ENCODE measurements around the gene ZNF480. TPM values are rescaled to one million over a fixed set of nuclear protein-coding genes. Genes with fewer than 3 reads are reported as not detected.

Gene ZNF480
- total and polyA plus RNA-seq, 2 of the 13 experiments (the other 11 are each of a cell fraction or from before 2014, with no cell fraction given) = 2.1 to 9.6 TPM

DNA sequence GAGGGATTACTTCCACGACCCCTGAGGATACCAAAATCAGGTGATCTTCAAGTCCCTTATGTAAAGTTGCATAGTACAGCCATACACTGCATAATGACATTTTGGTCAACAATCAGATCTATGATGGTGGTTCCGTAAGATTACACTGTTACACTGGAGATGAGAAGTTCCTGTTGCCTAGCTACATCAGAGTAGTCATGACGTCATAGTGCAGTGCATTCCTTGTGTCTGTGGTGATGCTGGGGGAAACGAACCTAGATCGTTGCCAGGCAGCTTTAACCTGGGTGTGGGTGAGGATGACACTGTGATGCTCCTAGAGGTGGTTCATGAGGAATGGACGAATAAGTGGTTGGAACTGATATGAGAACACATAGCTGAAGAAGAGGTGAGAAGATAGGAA is 48.2 kb downstream of the ZNF480 start:
- no peak overlapping the region for H3K27ac ChIP-seq (ENCODE audit: extremely low read length, insufficient read depth, low read length)
- CTCF ChIA-PET (ENCODE audit: low intra/inter-chr PET ratio, low total read pairs) = no interaction called here
- no peak overlapping the region for H3K4me3 ChIP-seq (replicated peaks in 1 of 3; ENCODE audit: insufficient read depth in 1 of 3, low read depth in 2 of 3, low read length in 3 of 3)
- in situ Hi-C loops (cut with HindIII; ENCODE audit: extremely low pct_ligation_motif_present, low pct_unique_long_range_greater_than_20kb) = no loop called here
- POLR2A ChIA-PET = no interaction called here
- H2AFZ ChIP-seq (ENCODE audit: low read length) = no peak overlapping the region
- H3K4me1 ChIP-seq (ENCODE audit: insufficient read depth, low read length) = no peaks in the 10 kb centered on the region
- no peak overlapping the region for H3K4me2 ChIP-seq (ENCODE audit: low read depth, low read length)
- BruUV-seq (replicated peaks) = no TSS peak
- TF ChIP-seq, protein P1, sequence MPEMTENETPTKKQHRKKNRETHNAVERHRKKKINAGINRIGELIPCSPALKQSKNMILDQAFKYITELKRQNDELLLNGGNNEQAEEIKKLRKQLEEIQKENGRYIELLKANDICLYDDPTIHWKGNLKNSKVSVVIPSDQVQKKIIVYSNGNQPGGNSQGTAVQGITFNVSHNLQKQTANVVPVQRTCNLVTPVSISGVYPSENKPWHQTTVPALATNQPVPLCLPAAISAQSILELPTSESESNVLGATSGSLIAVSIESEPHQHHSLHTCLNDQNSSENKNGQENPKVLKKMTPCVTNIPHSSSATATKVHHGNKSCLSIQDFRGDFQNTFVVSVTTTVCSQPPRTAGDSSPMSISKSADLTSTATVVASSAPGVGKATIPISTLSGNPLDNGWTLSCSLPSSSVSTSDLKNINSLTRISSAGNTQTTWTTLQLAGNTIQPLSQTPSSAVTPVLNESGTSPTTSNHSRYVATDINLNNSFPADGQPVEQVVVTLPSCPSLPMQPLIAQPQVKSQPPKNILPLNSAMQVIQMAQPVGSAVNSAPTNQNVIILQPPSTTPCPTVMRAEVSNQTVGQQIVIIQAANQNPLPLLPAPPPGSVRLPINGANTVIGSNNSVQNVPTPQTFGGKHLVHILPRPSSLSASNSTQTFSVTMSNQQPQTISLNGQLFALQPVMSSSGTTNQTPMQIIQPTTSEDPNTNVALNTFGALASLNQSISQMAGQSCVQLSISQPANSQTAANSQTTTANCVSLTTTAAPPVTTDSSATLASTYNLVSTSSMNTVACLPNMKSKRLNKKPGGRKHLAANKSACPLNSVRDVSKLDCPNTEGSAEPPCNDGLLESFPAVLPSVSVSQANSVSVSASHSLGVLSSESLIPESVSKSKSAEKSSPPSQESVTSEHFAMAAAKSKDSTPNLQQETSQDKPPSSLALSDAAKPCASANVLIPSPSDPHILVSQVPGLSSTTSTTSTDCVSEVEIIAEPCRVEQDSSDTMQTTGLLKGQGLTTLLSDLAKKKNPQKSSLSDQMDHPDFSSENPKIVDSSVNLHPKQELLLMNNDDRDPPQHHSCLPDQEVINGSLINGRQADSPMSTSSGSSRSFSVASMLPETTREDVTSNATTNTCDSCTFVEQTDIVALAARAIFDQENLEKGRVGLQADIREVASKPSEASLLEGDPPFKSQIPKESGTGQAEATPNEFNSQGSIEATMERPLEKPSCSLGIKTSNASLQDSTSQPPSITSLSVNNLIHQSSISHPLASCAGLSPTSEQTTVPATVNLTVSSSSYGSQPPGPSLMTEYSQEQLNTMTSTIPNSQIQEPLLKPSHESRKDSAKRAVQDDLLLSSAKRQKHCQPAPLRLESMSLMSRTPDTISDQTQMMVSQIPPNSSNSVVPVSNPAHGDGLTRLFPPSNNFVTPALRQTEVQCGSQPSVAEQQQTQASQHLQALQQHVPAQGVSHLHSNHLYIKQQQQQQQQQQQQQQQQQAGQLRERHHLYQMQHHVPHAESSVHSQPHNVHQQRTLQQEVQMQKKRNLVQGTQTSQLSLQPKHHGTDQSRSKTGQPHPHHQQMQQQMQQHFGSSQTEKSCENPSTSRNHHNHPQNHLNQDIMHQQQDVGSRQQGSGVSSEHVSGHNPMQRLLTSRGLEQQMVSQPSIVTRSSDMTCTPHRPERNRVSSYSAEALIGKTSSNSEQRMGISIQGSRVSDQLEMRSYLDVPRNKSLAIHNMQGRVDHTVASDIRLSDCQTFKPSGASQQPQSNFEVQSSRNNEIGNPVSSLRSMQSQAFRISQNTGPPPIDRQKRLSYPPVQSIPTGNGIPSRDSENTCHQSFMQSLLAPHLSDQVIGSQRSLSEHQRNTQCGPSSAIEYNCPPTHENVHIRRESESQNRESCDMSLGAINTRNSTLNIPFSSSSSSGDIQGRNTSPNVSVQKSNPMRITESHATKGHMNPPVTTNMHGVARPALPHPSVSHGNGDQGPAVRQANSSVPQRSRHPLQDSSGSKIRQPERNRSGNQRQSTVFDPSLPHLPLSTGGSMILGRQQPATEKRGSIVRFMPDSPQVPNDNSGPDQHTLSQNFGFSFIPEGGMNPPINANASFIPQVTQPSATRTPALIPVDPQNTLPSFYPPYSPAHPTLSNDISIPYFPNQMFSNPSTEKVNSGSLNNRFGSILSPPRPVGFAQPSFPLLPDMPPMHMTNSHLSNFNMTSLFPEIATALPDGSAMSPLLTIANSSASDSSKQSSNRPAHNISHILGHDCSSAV (CRISPR knock-in tag; IDR thresholded peaks at IDR 0.05; ENCODE audit: borderline replicate concordance) = no peak
- TF ChIP-seq CREB1 (IDR thresholded peaks at IDR 0.05) = peak; percentile 95
- TF ChIP-seq CREB1 (CRISPR knock-in tag; IDR thresholded peaks at IDR 0.05) = no peak
- TF ChIP-seq, protein P2, sequence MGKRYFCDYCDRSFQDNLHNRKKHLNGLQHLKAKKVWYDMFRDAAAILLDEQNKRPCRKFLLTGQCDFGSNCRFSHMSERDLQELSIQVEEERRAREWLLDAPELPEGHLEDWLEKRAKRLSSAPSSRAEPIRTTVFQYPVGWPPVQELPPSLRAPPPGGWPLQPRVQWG (CRISPR knock-in tag; IDR thresholded peaks at IDR 0.05; ENCODE audit: borderline replicate concordance, low read depth) = no peak
- peak; percentile 97 for TF ChIP-seq ATF7 (IDR thresholded peaks at IDR 0.05)
- TF ChIP-seq ATF7 (CRISPR knock-in tag; IDR thresholded peaks at IDR 0.05) = no peak
- ATAC-seq (no peak), DNase-seq (ENCODE audit: low spot score) (no peak), FAIRE-seq (no peak)
- 26% methylated on average over 6 of the region's 6 CpGs for WGBS (ENCODE audit: low lambda C conversion rate)
- intact Hi-C loops (cut with micrococcal nuclease; ENCODE audit: unreplicated experiment) = no loop called here
- H4K20me1 ChIP-seq (ENCODE audit: insufficient read depth, low read length) = no peaks in the 10 kb centered on the region
- no peaks in the 10 kb centered on the region for H3K36me3 ChIP-seq (replicated peaks in 1 of 2; ENCODE audit: control insufficient read depth in 1 of 2, insufficient read depth in 2 of 2, low read length in 2 of 2)
- peaks cover 68% of the 10 kb centered on the region for H3K9me3 ChIP-seq (ENCODE audit: low read length)
- H3K9ac ChIP-seq (ENCODE audit: insufficient read depth, low read depth, low read length) = no peak overlapping the region
- H3K79me2 ChIP-seq (ENCODE audit: insufficient read depth, low read length) = no peaks in the 10 kb centered on the region
- H3K27me3 ChIP-seq (ENCODE audit: control insufficient read depth in 1 of 2, insufficient read depth in 2 of 2, low read length in 2 of 2) = no peaks in the 10 kb centered on the region

Data from HepG2 (cell line).